Measurements from ENCODE around the gene KRT35. TPM values are rescaled to one million over a fixed set of nuclear protein-coding genes. Genes with fewer than 3 reads are reported as not detected.

The KRT35 gene
- total and polyA plus RNA-seq, 2 donors (not counting 3 experiments of a cell fraction or from before 2014, with no cell fraction given), result not detected

DNA sequence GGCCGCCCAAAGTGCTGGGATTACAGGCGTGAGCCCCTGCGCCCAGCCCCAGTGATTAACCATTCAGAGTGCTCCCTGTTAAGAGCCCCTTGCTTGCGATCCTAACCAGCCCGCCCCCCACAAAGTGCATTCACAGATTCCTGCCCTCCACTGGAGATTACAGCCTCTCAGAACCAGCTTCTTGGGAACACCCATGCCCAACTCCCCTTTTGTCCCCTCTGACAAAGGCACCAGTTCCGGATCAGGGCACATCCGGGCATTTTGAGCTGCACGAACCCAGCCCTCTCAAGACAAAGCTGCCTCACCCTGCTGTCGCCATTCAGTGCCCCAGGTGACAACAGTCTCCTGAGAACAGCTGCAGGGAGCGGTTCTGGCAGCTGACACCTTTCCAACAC is 48.0 kb upstream of the KRT35 start:
- peaks cover 29% of the 10 kb centered on the region for H3K4me1 ChIP-seq (ENCODE audit: control insufficient read depth, extremely low read depth, insufficient read depth, low read length)
- intact Hi-C loops (cut with micrococcal nuclease) (no loop called here), dilution Hi-C loops (cut with MboI; ENCODE audit: extremely low pct_ligation_motif_present, low sequenced_read_pairs) (no loop called here)
- no peak overlapping the region for H3K9ac ChIP-seq (replicated peaks; ENCODE audit: extremely low read depth, insufficient read depth, low read length)
- no peak overlapping the region for H3K4me2 ChIP-seq (ENCODE audit: insufficient read depth, low read length)
- FAIRE-seq (no peak), DNase-seq (ENCODE audit: low read depth, low spot score) (no peak)
- no peaks in the 10 kb centered on the region for H3K27me3 ChIP-seq (ENCODE audit: control insufficient read depth in 2 of 2, insufficient read depth in 2 of 2, low read length in 2 of 2)
- no peak for TF ChIP-seq MAX (IDR thresholded peaks at IDR 0.05; ENCODE audit: insufficient read depth, insufficient read length)
- TF ChIP-seq EZH2 (IDR thresholded peaks at IDR 0.05; ENCODE audit: borderline replicate concordance, low read depth, low read length, severe bottlenecking), result no peak
- ChIA-PET CTCF (interaction anchor here (1.1 to 8.5 kb wide), 7 partner anchors 8 to 134 kb away, joined by 3 to 126 read pairs (median 5); no protein-coding TSS in a partner anchor), POLR2A (no interaction called here)
- no peak overlapping the region for H3K27ac ChIP-seq (ENCODE audit: insufficient read depth, low read depth, low read length)
- no peaks in the 10 kb centered on the region for H4K20me1 ChIP-seq (replicated peaks; ENCODE audit: control insufficient read depth, extremely low read depth, insufficient read depth, low read length)
- no peak overlapping the region for H2AFZ ChIP-seq (ENCODE audit: low read depth, low read length)
- no peaks in the 10 kb centered on the region for H3K79me2 ChIP-seq (ENCODE audit: control insufficient read depth, insufficient read depth, low read length)
- H3K9me1 ChIP-seq (replicated peaks; ENCODE audit: control insufficient read depth, extremely low read depth, insufficient read depth, low read length), result no peaks in the 10 kb centered on the region
- H3K9me3 ChIP-seq (replicated peaks; ENCODE audit: control insufficient read depth, insufficient read depth, low read length), result no peaks in the 10 kb centered on the region
- BruUV-seq (replicated peaks), result no TSS peak
- no peaks in the 10 kb centered on the region for H3K36me3 ChIP-seq (ENCODE audit: control insufficient read depth in 2 of 2, extremely low read depth in 1 of 2, insufficient read depth in 2 of 2, low read length in 2 of 2)
- H3K4me3 ChIP-seq (replicated peaks in 1 of 3; ENCODE audit: insufficient read depth in 1 of 3, low read depth in 1 of 3, low read length in 3 of 3), result no peak overlapping the region

DNA sequence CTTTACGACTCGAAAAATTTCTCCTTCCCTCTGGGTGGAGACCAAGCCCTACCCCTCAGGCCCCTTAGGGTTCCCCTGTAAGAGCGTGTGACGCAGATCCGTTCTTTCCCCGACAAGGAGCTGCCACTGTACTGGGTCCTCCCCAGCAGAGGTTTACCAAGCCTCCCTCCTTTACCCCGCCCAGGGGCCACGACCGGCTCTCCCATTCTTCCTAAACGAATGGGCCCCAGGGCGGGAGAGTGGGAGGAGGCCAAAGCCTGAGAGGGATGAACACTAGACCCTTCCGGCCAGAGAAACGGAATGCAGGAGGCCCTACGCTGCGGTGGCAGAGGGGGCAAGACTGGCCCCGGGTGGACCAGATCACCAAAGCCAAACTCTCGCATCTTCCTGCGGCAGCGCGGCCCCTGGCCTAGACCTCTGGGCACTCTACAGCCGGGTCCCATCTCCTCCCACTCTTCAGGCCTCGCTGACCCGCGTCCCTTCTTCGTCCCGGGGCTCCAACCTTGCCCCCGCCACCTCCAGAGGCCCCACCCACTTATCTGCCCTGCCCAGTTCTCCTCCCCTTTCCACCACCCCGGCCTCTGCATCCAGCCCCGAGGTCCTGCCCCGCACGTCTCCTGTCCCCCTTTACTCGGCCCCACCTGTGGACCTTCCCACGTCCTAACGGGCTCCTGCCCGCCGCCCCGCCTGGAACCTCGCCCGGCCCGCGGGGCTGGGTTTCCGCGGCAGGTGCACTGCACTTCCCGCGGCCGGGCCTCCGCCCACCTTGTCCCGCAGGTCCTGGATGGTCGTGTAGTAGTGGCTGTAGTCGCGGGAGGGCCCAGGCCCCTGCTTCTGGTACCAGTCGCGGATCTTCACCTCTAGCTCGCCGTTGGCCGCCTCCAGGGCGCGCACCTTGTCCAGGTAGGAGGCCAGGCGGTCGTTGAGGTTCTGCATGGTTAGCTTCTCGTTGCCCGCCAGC is 46.4 kb upstream of the KRT35 start:
- H2AFZ ChIP-seq (ENCODE audit: low read depth, low read length), result peak overlapping the region; percentile 78
- BruUV-seq (replicated peaks), result no TSS peak
- H3K4me1 ChIP-seq (ENCODE audit: control insufficient read depth, extremely low read depth, insufficient read depth, low read length), result peaks cover 37% of the 10 kb centered on the region
- H3K9me3 ChIP-seq (replicated peaks; ENCODE audit: control insufficient read depth, insufficient read depth, low read length), result no peaks in the 10 kb centered on the region
- no peak for DNase-seq (ENCODE audit: low read depth, low spot score)
- TF ChIP-seq EZH2 (IDR thresholded peaks at IDR 0.05; ENCODE audit: borderline replicate concordance, low read depth, low read length, severe bottlenecking) (peak; percentile 74), CTCF (IDR thresholded peaks at IDR 0.05; ENCODE audit: extremely low read depth in 1 of 2, insufficient read depth in 1 of 2, low read depth in 1 of 2, low read length in 2 of 2) (no peak), POLR2AphosphoS5 (IDR thresholded peaks at IDR 0.05; ENCODE audit: insufficient read depth, low read depth, low read length) (no peak)
- H3K9me1 ChIP-seq (replicated peaks; ENCODE audit: control insufficient read depth, extremely low read depth, insufficient read depth, low read length), result no peaks in the 10 kb centered on the region
- no peaks in the 10 kb centered on the region for H3K36me3 ChIP-seq (ENCODE audit: control insufficient read depth in 2 of 2, extremely low read depth in 1 of 2, insufficient read depth in 2 of 2, low read length in 2 of 2)
- H3K27me3 ChIP-seq (ENCODE audit: control insufficient read depth in 2 of 2, insufficient read depth in 2 of 2, low read length in 2 of 2), result no peaks in the 10 kb centered on the region
- no peaks in the 10 kb centered on the region for H3K79me2 ChIP-seq (ENCODE audit: control insufficient read depth, insufficient read depth, low read length)
- H3K9ac ChIP-seq (replicated peaks; ENCODE audit: extremely low read depth, insufficient read depth, low read length), result no peak overlapping the region
- dilution Hi-C loops (cut with MboI; ENCODE audit: extremely low pct_ligation_motif_present, low sequenced_read_pairs), result no loop called here
- no peak overlapping the region for H3K27ac ChIP-seq (ENCODE audit: insufficient read depth, low read depth, low read length)
- intact Hi-C loops (cut with micrococcal nuclease), result no loop called here
- H3K4me2 ChIP-seq (ENCODE audit: insufficient read depth, low read length), result peak overlapping the region; percentile 50
- H4K20me1 ChIP-seq (replicated peaks; ENCODE audit: control insufficient read depth, extremely low read depth, insufficient read depth, low read length), result no peaks in the 10 kb centered on the region
- no peak for FAIRE-seq
- CTCF ChIA-PET, result interaction anchor here (0.6 to 8.5 kb wide), 5 partner anchors 22 to 138 kb away, joined by 3 to 126 read pairs (median 5); no protein-coding TSS in a partner anchor
- POLR2A ChIA-PET, result no interaction called here
- peak overlapping the region; percentile 7 to 37 (median 33) for H3K4me3 ChIP-seq (replicated peaks in 1 of 3; ENCODE audit: insufficient read depth in 1 of 3, low read depth in 1 of 3, low read length in 3 of 3)
